ENCODE data around the gene PET100. TPM values are rescaled to one million over a fixed set of nuclear protein-coding genes. Genes with fewer than 3 reads are reported as not detected.

Gene PET100
- 10 to 100 TPM in 3 of 4 donors, 1 to 10 TPM in 1; 9.5 to 15.1 (median 12.9) TPM for total RNA-seq

GRCh38 chr19:7629347-7630054, at the start of gene PET100, which contains the start of gene XAB2:
Gene PET100 (plus strand): TSS chr19:7629793. CDS start chr19:7629834, 41 bp downstream.
Gene XAB2 (minus strand): TSS chr19:7629545. CDS start chr19:7629527, 18 bp downstream.
- ATAC-seq (peak; percentile 100), DNase-seq (peak; percentile 98 to 99)
- H3K36me3 ChIP-seq: peaks cover 0 to 26% of the 10 kb centered on the region in 2 donors
- peaks cover 18 to 27% of the 10 kb centered on the region in 2 donors for H3K4me1 ChIP-seq
- intact Hi-C loops (cut with DNase I; ENCODE audit: low total_unique reads) (loop anchor here (1.0 to 10.0 kb wide), 7 partner anchors 23 to 895 kb away; partner anchors contain the start of genes GPR108, MAP2K7, MCOLN1 and PEX11G), in situ Hi-C loops (cut with MboI; ENCODE audit: low sequenced_read_pairs in 4 of 4) (no loop called here)
- H3K4me3 ChIP-seq: peak within 1 kb of the TSS; percentile 83 to 100 (median 95)
- H3K27me3 ChIP-seq: no peaks in the 10 kb centered on the region
- peak within 1 kb of the TSS; percentile 80 to 92 (median 88) for H3K27ac ChIP-seq
- no peaks in the 10 kb centered on the region for H3K9me3 ChIP-seq
- TF ChIP-seq CTCF (IDR thresholded peaks at IDR 0.05 in 4 of 5, conservative IDR thresholded peaks at IDR 0.05 in 1 of 5): no peak
- TF ChIP-seq POLR2A (IDR thresholded peaks at IDR 0.05): peak; percentile 50 to 52

GRCh38 chr19:7582446-7582845, 47.1 kb upstream of the PET100 start:
- in situ Hi-C loops (cut with MboI; ENCODE audit: low sequenced_read_pairs in 4 of 4): no loop called here
- Histone ChIP-seq H3K9me3 (no peaks in the 10 kb centered on the region), H3K27ac (no peak overlapping the region), H3K36me3 (no peaks in the 10 kb centered on the region), H3K4me3 (no peak overlapping the region), H3K4me1 (no peaks in the 10 kb centered on the region), H3K27me3 (no peaks in the 10 kb centered on the region)
- TF ChIP-seq POLR2A (IDR thresholded peaks at IDR 0.05) (no peak), CTCF (IDR thresholded peaks at IDR 0.05 in 4 of 5, conservative IDR thresholded peaks at IDR 0.05 in 1 of 5) (no peak)
- DNase-seq (no peak), ATAC-seq (no peak)
- intact Hi-C loops (cut with DNase I; ENCODE audit: low total_unique reads): no loop called here

DNA sequence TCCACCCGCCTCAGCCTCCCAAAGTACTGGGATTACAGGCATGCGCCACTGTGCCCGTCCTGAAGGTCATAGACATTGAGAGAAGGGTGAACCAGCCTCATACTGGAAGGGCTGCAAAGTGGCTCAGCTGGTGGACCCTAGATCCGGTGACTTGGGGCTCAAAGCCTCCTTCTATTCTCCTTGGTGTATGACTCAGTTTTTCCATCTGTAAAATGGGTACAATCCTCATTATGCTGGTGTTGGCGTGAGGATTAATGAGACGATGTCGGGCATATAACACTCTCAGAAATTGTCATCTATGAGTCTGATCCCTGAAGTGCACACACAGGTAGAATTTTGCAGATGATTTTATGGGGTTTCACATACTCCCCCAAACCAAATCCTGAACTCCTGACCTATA, 39.8 kb upstream of the PET100 start:
- Histone ChIP-seq H3K4me1 (no peaks in the 10 kb centered on the region), H3K27ac (no peak overlapping the region), H3K4me3 (no peak overlapping the region), H3K36me3 (no peaks in the 10 kb centered on the region), H3K27me3 (peaks cover 14 to 20% (median 16%) of the 10 kb centered on the region in 3 donors), H3K9me3 (no peaks in the 10 kb centered on the region)
- TF ChIP-seq POLR2A (IDR thresholded peaks at IDR 0.05) (no peak), CTCF (IDR thresholded peaks at IDR 0.05 in 4 of 5, conservative IDR thresholded peaks at IDR 0.05 in 1 of 5) (no peak)
- ATAC-seq: no peak
- in situ Hi-C loops (cut with MboI; ENCODE audit: low sequenced_read_pairs in 4 of 4) (no loop called here), intact Hi-C loops (cut with DNase I; ENCODE audit: low total_unique reads) (no loop called here)
- DNase-seq: no peak

DNA sequence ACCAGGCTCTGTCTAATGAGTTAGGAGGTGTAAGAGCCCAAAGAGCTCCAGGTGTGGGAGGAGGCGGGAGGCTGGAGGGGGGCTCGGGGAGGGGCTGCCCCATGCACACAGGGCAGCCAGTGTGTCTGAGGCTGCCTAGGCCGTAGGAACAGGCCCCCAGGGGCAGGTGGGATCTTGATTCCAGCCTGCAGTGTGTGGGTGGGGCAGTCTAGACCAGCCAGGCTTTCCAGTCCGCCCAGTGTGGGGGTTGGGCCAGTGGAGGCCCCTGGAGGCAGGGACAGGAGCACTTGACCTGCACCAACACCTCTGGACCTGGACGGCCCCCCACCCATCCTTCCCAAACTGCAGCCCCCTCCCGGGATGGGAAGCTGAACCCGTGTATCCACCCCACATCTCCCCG, 39.3 kb upstream of the PET100 start:
- in situ Hi-C loops (cut with MboI; ENCODE audit: low sequenced_read_pairs in 4 of 4) (no loop called here), intact Hi-C loops (cut with DNase I; ENCODE audit: low total_unique reads) (no loop called here)
- DNase-seq: no peak
- Histone ChIP-seq H3K9me3 (no peaks in the 10 kb centered on the region), H3K36me3 (no peaks in the 10 kb centered on the region), H3K4me3 (no peak overlapping the region), H3K27ac (no peak overlapping the region), H3K4me1 (no peaks in the 10 kb centered on the region), H3K27me3 (peaks cover 18 to 24% (median 20%) of the 10 kb centered on the region in 3 donors)
- no peak for TF ChIP-seq CTCF (IDR thresholded peaks at IDR 0.05 in 4 of 5, conservative IDR thresholded peaks at IDR 0.05 in 1 of 5)
- TF ChIP-seq POLR2A (IDR thresholded peaks at IDR 0.05): no peak
- no peak for ATAC-seq

Data from gastrocnemius medialis (tissue), 4 donors.